Prostate gland (tissue), 2 donors: ENCODE results near the gene SLC28A1.

Experiments
- POLR2AphosphoS5 ChIP-seq: sonication (generic); formaldehyde crosslinking; IDR thresholded peaks from one replicate; pipeline ENCODE4 v1.6.1; 2017; ENCODE audit warnings: antibody characterized with exemption
- TF ChIP-seq, protein P1 (sequence below), 4 experiments: fragments of 200-600 bp in 2 of 4; fragments of 450-650 bp in 2 of 4; sonication (generic) in 2 of 4; IDR thresholded peaks; 1 replicate in 3 of 4; 2 replicates in 1 of 4; pipeline ENCODE4 v1.5.1; 2016 to 2019; ENCODE audit warnings: antibody characterized with exemption in 4 of 4, mild to moderate bottlenecking in 2 of 4, moderate library complexity in 2 of 4

DNA sequence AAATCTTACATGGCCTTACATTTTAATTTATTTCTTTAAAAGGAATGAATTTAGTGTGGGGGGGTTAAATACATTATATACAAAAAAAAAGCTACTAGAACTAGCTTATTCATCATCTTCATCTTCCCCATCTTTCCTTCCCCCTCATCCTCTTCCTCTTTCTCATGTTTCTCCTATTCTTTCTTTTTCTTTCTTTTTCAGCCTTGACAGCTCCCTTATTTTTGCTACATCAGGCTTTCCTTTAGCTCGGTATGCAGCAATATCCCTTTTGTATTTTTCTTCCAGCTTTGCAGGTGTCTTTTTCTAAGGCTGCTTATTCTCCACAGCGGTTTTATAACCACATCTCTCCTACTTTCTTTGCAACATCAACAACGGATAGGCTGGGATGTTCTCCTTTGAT lies 55.9 kb downstream of the SLC28A1 start:
- TF ChIP-seq, protein P1, sequence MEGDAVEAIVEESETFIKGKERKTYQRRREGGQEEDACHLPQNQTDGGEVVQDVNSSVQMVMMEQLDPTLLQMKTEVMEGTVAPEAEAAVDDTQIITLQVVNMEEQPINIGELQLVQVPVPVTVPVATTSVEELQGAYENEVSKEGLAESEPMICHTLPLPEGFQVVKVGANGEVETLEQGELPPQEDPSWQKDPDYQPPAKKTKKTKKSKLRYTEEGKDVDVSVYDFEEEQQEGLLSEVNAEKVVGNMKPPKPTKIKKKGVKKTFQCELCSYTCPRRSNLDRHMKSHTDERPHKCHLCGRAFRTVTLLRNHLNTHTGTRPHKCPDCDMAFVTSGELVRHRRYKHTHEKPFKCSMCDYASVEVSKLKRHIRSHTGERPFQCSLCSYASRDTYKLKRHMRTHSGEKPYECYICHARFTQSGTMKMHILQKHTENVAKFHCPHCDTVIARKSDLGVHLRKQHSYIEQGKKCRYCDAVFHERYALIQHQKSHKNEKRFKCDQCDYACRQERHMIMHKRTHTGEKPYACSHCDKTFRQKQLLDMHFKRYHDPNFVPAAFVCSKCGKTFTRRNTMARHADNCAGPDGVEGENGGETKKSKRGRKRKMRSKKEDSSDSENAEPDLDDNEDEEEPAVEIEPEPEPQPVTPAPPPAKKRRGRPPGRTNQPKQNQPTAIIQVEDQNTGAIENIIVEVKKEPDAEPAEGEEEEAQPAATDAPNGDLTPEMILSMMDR (IDR thresholded peaks at IDR 0.05) = no peak
- no peak for TF ChIP-seq POLR2AphosphoS5
